H4 (cell line): ENCODE data around the gene TCEANC2. TPM values are rescaled to one million over a fixed set of nuclear protein-coding genes. Genes with fewer than 3 reads are reported as not detected.
"Not testable (repeated sequence)": the region's sequence is repeated elsewhere in the genome, so short reads cannot be mapped to it uniquely, and the experiment has no call there.

Source experiments
- DNase-seq: peaks from one replicate; pipeline ENCODE4 v3.0.0-alpha.2; 2015; ENCODE audit warnings: low spot score
- total RNA-seq: library from RNA; depleted of rRNA; stranded (reverse); fragments of >200 nt; shearing (Covaris generic); gene quantifications from 2 replicates; pipeline ENCODE4 v1.2.3, GENCODE V29; 2014

The TCEANC2 gene
- total RNA-seq, 1 experiment from 2014 or later, result 3.9 TPM

- no peak for DNase-seq
Observed at GRCh38 chr1:54027848-54028247, 25.6 kb upstream of the TCEANC2 start.

- no peak for DNase-seq
Observed at GRCh38 chr1:54028306-54029251, 24.8 kb upstream of the TCEANC2 start.

GRCh38 chr1:54037476-54037875 lies 15.9 kb upstream of the TCEANC2 start:
- DNase-seq, result no peak

- DNase-seq, result no peak
Observed at GRCh38 chr1:54041806-54042205, 11.6 kb upstream of the TCEANC2 start.

- DNase-seq, result no peak
Observed at GRCh38 chr1:54045496-54045895, 7.9 kb upstream of the TCEANC2 start.

- DNase-seq, result no peak
Observed at GRCh38 chr1:54046671-54047383, 6.6 kb upstream of the TCEANC2 start.

- DNase-seq, result no peak
Observed at GRCh38 chr1:54047384-54048305, 5.8 kb upstream of the TCEANC2 start.

GRCh38 chr1:54050435-54050834 lies 3.0 kb upstream of the TCEANC2 start:
- DNase-seq, result not testable (repeated sequence)

GRCh38 chr1:54051933-54052430 lies 1.4 kb upstream of the TCEANC2 start:
- DNase-seq, result no peak

- peak; percentile 34 for DNase-seq
Observed at GRCh38 chr1:54052431-54052933, 926 bp upstream of the TCEANC2 start.

GRCh38 chr1:54053745-54054437 lies 483 bp downstream of the TCEANC2 start:
- DNase-seq, result no peak

GRCh38 chr1:54054438-54054749 lies 986 bp downstream of the TCEANC2 start:
- no peak for DNase-seq

GRCh38 chr1:54064299-54064698 lies 10.9 kb downstream of the TCEANC2 start:
- no peak for DNase-seq

GRCh38 chr1:54069791-54070170 lies 16.4 kb downstream of the TCEANC2 start:
- no peak for DNase-seq

GRCh38 chr1:54070171-54070837 lies 16.9 kb downstream of the TCEANC2 start:
- DNase-seq, result peak; percentile 61

GRCh38 chr1:54077359-54077758 lies 24.0 kb downstream of the TCEANC2 start:
- no peak for DNase-seq

GRCh38 chr1:54080598-54081049 lies 27.2 kb downstream of the TCEANC2 start:
- no peak for DNase-seq

GRCh38 chr1:54081306-54082270 lies 28.2 kb downstream of the TCEANC2 start:
- DNase-seq, result peak; percentile 85

GRCh38 chr1:54084794-54085193 lies 31.4 kb downstream of the TCEANC2 start:
- no peak for DNase-seq
